WTC11 (cell line): ENCODE results near the gene ZBTB25. TPM values are rescaled to one million over a fixed set of nuclear protein-coding genes. Genes with fewer than 3 reads are reported as not detected.

ENCODE experiments used
- ATAC-seq: fragments of 200-7000 bp; cut with Tn5 transposase; 2 replicates; pipeline ENCODE4 v1.10.0; 2021; ENCODE audit warnings: mild to moderate bottlenecking, moderate library complexity
- CTCF ChIA-PET: fragments of 300-600 bp; sonication (Branson Sonifier 250); formaldehyde crosslinking; loops from one replicate; lab custom pipeline; 2021; ENCODE audit warnings: antibody characterized with exemption; lab: Charles Lee
- POLR2A ChIA-PET: fragments of 350-600 bp; sonication (Branson Sonifier 250); formaldehyde crosslinking; loops from one replicate; lab custom pipeline; 2021; ENCODE audit warnings: antibody characterized with exemption; lab: Charles Lee
- DNase-seq: peaks from one replicate; pipeline ENCODE4 v3.0.0; 2021; ENCODE audit warnings: low spot score
- H3K27ac Mint-ChIP-seq: 2 replicates; pipeline ENCODE4 v1.8.0; 2021; ENCODE audit warnings: mixed read lengths
- H3K27me3 Mint-ChIP-seq: 2 replicates; pipeline ENCODE4 v1.8.0; 2021; ENCODE audit warnings: low read depth, mild to moderate bottlenecking, moderate library complexity, mixed read lengths
- H3K36me3 Mint-ChIP-seq: 2 replicates; pipeline ENCODE4 v1.8.0; 2021; ENCODE audit warnings: mixed read lengths
- H3K4me1 Mint-ChIP-seq: 2 replicates; pipeline ENCODE4 v1.8.0; 2022; ENCODE audit warnings: mixed read lengths
- H3K4me3 Mint-ChIP-seq: 2 replicates; pipeline ENCODE4 v1.8.0; 2021; ENCODE audit warnings: mild to moderate bottlenecking, moderate library complexity, mixed read lengths
- H3K9me3 Mint-ChIP-seq: 2 replicates; pipeline ENCODE4 v1.8.0; 2021; ENCODE audit warnings: mixed read lengths
- AR ChIP-seq: fragments of 250-450 bp; sonication (Bioruptor Pico); IDR thresholded peaks from 2 replicates; pipeline ENCODE4 v1.9.0; 2021; ENCODE audit warnings: mild to moderate bottlenecking
- ATF1 ChIP-seq: sonication (generic); formaldehyde crosslinking; IDR thresholded peaks from 2 replicates; pipeline ENCODE4 v1.8.1; 2023; ENCODE audit warnings: mild to moderate bottlenecking, moderate library complexity, missing genetic modification reagents
- ATF3 ChIP-seq: sonication (generic); formaldehyde crosslinking; conservative IDR thresholded peaks from 2 replicates; pipeline ENCODE4 v1.8.1; 2022; ENCODE audit warnings: mild to moderate bottlenecking, missing genetic modification reagents
- CREB1 ChIP-seq: sonication (generic); formaldehyde crosslinking; IDR thresholded peaks from 2 replicates; pipeline ENCODE4 v1.8.0; 2023; ENCODE audit warnings: mild to moderate bottlenecking, missing genetic modification reagents
- CTCF ChIP-seq: fragments of 200-600 bp; IDR thresholded peaks from 2 replicates; pipeline ENCODE4 v1.8.0; 2022; ENCODE audit warnings: antibody characterized with exemption
- EMX1 ChIP-seq: fragments of 250-450 bp; sonication (Bioruptor Pico); IDR thresholded peaks from 2 replicates; pipeline ENCODE4 v1.8.0; 2021; ENCODE audit warnings: mild to moderate bottlenecking
- ETV6 ChIP-seq: sonication (generic); formaldehyde crosslinking; IDR thresholded peaks from 2 replicates; pipeline ENCODE4 v1.8.1; 2022; ENCODE audit warnings: mild to moderate bottlenecking, missing genetic modification reagents
- FOXP1 ChIP-seq: sonication (generic); formaldehyde crosslinking; IDR thresholded peaks from 2 replicates; pipeline ENCODE4 v1.8.0; 2022; ENCODE audit warnings: missing genetic modification reagents, mild to moderate bottlenecking, moderate library complexity, borderline replicate concordance
- HMGA2 ChIP-seq: fragments of 250-450 bp; sonication (Bioruptor Pico); IDR thresholded peaks from 2 replicates; pipeline ENCODE4 v1.4.0; 2021; ENCODE audit warnings: mild to moderate bottlenecking, moderate library complexity
- JUN ChIP-seq: sonication (generic); formaldehyde crosslinking; IDR thresholded peaks from 2 replicates; pipeline ENCODE4 v1.8.0; 2023; ENCODE audit warnings: mild to moderate bottlenecking, missing genetic modification reagents
- MAX ChIP-seq: sonication (generic); formaldehyde crosslinking; IDR thresholded peaks from 2 replicates; pipeline ENCODE4 v1.8.0; 2022; ENCODE audit warnings: mild to moderate bottlenecking, missing genetic modification reagents
- MLX ChIP-seq: sonication (generic); formaldehyde crosslinking; IDR thresholded peaks from 2 replicates; pipeline ENCODE4 v1.8.1; 2023; ENCODE audit warnings: mild to moderate bottlenecking, missing genetic modification reagents, moderate library complexity
- MYBL2 ChIP-seq: sonication (generic); formaldehyde crosslinking; IDR thresholded peaks from 2 replicates; pipeline ENCODE4 v1.8.1; 2023; ENCODE audit warnings: mild to moderate bottlenecking, moderate library complexity, missing genetic modification reagents
- NFATC4 ChIP-seq: fragments of 250-450 bp; sonication (Bioruptor Pico); IDR thresholded peaks from 2 replicates; pipeline ENCODE4 v1.9.0; 2021; ENCODE audit warnings: mild to moderate bottlenecking
- NFYB ChIP-seq: sonication (generic); formaldehyde crosslinking; conservative IDR thresholded peaks from 2 replicates; pipeline ENCODE4 v1.8.0; 2022; ENCODE audit warnings: low read depth, missing genetic modification reagents
- NR3C1 ChIP-seq: sonication (generic); formaldehyde crosslinking; conservative IDR thresholded peaks from 2 replicates; pipeline ENCODE4 v1.8.1; 2023; ENCODE audit warnings: low read depth, mild to moderate bottlenecking, missing genetic modification reagents
- RELA ChIP-seq: sonication (generic); formaldehyde crosslinking; IDR thresholded peaks from 2 replicates; pipeline ENCODE4 v1.8.1; 2022; ENCODE audit warnings: missing genetic modification reagents, mild to moderate bottlenecking, borderline replicate concordance
- SMAD3 ChIP-seq: sonication (generic); formaldehyde crosslinking; IDR thresholded peaks from 2 replicates; pipeline ENCODE4 v1.8.0; 2022; ENCODE audit warnings: missing genetic modification reagents, mild to moderate bottlenecking, borderline replicate concordance
- SP1 ChIP-seq: sonication (generic); formaldehyde crosslinking; conservative IDR thresholded peaks from 2 replicates; pipeline ENCODE4 v1.8.1; 2022; ENCODE audit warnings: missing genetic modification reagents
- ZNF232 ChIP-seq: sonication (generic); formaldehyde crosslinking; IDR thresholded peaks from 2 replicates; pipeline ENCODE4 v1.8.0; 2022; ENCODE audit warnings: mild to moderate bottlenecking, missing genetic modification reagents
- ZNF396 ChIP-seq: fragments of 250-450 bp; sonication (Bioruptor Pico); IDR thresholded peaks from 2 replicates; pipeline ENCODE4 v1.8.0; 2021; ENCODE audit warnings: mild to moderate bottlenecking, moderate library complexity, borderline replicate concordance
- ZNF416 ChIP-seq: fragments of 250-450 bp; sonication (Bioruptor Pico); IDR thresholded peaks from 2 replicates; pipeline ENCODE4 v1.9.0; 2021; ENCODE audit warnings: mild to moderate bottlenecking, inconsistent platforms
- ZNF423 ChIP-seq: fragments of 250-450 bp; sonication (Bioruptor Pico); IDR thresholded peaks from 2 replicates; pipeline ENCODE4 v2.1.2; 2022; ENCODE audit warnings: mild to moderate bottlenecking, moderate library complexity
- total RNA-seq: library from RNA; stranded (reverse); gene quantifications from 3 replicates; pipeline ENCODE4 v1.2.3, GENCODE V29; 2021
- TF ChIP-seq, protein P1 (sequence below): sonication (generic); formaldehyde crosslinking; IDR thresholded peaks from 2 replicates; pipeline ENCODE4 v1.8.1; 2023; ENCODE audit warnings: mild to moderate bottlenecking, missing genetic modification reagents
- TF ChIP-seq, protein P2 (sequence below): sonication (generic); formaldehyde crosslinking; IDR thresholded peaks from 2 replicates; pipeline ENCODE4 v1.8.1; 2023; ENCODE audit warnings: mild to moderate bottlenecking, moderate library complexity, missing genetic modification reagents

The ZBTB25 gene
- total RNA-seq, 1 experiment from 2014 or later = 11.9 TPM

GRCh38 chr14:64475585-64476273 lies 27.9 kb downstream of the ZBTB25 start:
- POLR2A ChIA-PET = interaction anchor here (0.6 kb wide), 1 partner anchor 585 kb away, joined by 3 read pairs; no protein-coding TSS in a partner anchor
- DNase-seq = no peak
- H3K27me3 Mint-ChIP-seq = no peaks in the 10 kb centered on the region
- H3K9me3 Mint-ChIP-seq = no peaks in the 10 kb centered on the region
- CTCF ChIA-PET = interaction anchor here (0.7 to 1.5 kb wide), 5 partner anchors 35 to 347 kb away, joined by 3 to 5 read pairs (median 3); no protein-coding TSS in a partner anchor
- no peak for TF ChIP-seq NR3C1 (CRISPR knock-in tag)
- no peak for TF ChIP-seq HMGA2 (CRISPR knock-in tag)
- TF ChIP-seq, protein P1, sequence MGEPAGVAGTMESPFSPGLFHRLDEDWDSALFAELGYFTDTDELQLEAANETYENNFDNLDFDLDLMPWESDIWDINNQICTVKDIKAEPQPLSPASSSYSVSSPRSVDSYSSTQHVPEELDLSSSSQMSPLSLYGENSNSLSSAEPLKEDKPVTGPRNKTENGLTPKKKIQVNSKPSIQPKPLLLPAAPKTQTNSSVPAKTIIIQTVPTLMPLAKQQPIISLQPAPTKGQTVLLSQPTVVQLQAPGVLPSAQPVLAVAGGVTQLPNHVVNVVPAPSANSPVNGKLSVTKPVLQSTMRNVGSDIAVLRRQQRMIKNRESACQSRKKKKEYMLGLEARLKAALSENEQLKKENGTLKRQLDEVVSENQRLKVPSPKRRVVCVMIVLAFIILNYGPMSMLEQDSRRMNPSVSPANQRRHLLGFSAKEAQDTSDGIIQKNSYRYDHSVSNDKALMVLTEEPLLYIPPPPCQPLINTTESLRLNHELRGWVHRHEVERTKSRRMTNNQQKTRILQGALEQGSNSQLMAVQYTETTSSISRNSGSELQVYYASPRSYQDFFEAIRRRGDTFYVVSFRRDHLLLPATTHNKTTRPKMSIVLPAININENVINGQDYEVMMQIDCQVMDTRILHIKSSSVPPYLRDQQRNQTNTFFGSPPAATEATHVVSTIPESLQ (CRISPR knock-in tag) = no peak
- no peak for TF ChIP-seq ZNF416 (CRISPR knock-in tag)
- no peak for TF ChIP-seq ETV6
- no peak for TF ChIP-seq MAX
- no peak for TF ChIP-seq SP1
- no peak for TF ChIP-seq SMAD3 (CRISPR knock-in tag)
- no peak for TF ChIP-seq ATF3
- no peak for TF ChIP-seq CTCF
- TF ChIP-seq ZNF232 (CRISPR knock-in tag) = no peak
- TF ChIP-seq MYBL2 = no peak
- TF ChIP-seq AR (CRISPR knock-in tag) = no peak
- no peak for TF ChIP-seq NFATC4 (CRISPR knock-in tag)
- peaks cover 14% of the 10 kb centered on the region; the same call in 1 of the 2 replicates for H3K4me1 Mint-ChIP-seq
- no peaks in the 10 kb centered on the region for H3K36me3 Mint-ChIP-seq
- H3K27ac Mint-ChIP-seq = peak overlapping the region; percentile 80
- ATAC-seq = no peak
- no peak overlapping the region for H3K4me3 Mint-ChIP-seq

DNA sequence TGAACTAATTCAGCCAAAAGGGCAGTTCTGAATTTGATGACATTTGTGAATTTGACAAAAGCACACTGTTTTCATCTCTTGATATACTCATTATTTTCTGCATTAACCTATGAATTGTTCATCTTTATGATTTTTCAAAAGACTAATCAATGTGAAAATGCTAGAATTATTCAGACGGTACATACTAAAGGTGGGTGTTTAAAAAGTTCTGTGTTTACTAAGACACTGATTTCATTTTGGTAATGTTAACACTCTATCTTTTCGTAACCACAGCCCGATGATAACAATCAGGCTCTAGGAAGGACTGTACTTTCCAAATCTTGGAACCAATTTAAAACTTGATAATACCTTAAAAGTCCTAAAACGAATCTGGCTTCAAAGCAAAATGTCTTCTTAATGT lies 28.9 kb downstream of the ZBTB25 start:
- no peak overlapping the region for H3K4me3 Mint-ChIP-seq
- no peaks in the 10 kb centered on the region for H3K9me3 Mint-ChIP-seq
- POLR2A ChIA-PET = no interaction called here
- CTCF ChIA-PET = no interaction called here
- TF ChIP-seq ZNF396 (CRISPR knock-in tag) (no peak), ATF1 (CRISPR knock-in tag) (no peak), EMX1 (CRISPR knock-in tag) (no peak), CTCF (no peak), CREB1 (CRISPR knock-in tag) (no peak), JUN (no peak), NFYB (CRISPR knock-in tag) (no peak), RELA (CRISPR knock-in tag) (no peak), ZNF423 (CRISPR knock-in tag) (no peak), MLX (CRISPR knock-in tag) (no peak), FOXP1 (CRISPR knock-in tag) (no peak)
- TF ChIP-seq, protein P2, sequence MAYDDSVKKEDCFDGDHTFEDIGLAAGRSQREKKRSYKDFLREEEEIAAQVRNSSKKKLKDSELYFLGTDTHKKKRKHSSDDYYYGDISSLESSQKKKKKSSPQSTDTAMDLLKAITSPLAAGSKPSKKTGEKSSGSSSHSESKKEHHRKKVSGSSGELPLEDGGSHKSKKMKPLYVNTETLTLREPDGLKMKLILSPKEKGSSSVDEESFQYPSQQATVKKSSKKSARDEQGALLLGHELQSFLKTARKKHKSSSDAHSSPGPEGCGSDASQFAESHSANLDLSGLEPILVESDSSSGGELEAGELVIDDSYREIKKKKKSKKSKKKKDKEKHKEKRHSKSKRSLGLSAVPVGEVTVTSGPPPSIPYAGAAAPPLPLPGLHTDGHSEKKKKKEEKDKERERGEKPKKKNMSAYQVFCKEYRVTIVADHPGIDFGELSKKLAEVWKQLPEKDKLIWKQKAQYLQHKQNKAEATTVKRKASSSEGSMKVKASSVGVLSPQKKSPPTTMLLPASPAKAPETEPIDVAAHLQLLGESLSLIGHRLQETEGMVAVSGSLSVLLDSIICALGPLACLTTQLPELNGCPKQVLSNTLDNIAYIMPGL (CRISPR knock-in tag) = no peak
- H3K27ac Mint-ChIP-seq = no peak overlapping the region
- H3K27me3 Mint-ChIP-seq = no peaks in the 10 kb centered on the region
- H3K36me3 Mint-ChIP-seq = no peaks in the 10 kb centered on the region
- ATAC-seq = no peak
- H3K4me1 Mint-ChIP-seq = peaks cover 14% of the 10 kb centered on the region; the same call in 1 of the 2 replicates
- no peak for DNase-seq
